ENCODE data around the gene METTL5. TPM values are rescaled to one million over a fixed set of nuclear protein-coding genes. Genes with fewer than 3 reads are reported as not detected.
"Not testable (repeated sequence)": the region's sequence is repeated elsewhere in the genome, so short reads cannot be mapped to it uniquely, and the experiment has no call there.

Gene METTL5
- total and polyA plus RNA-seq, 4 donors: 29.2 to 59.0 (median 33.0) TPM

- Histone ChIP-seq H3K4me1 (ENCODE audit: control insufficient read depth in 5 of 5, insufficient read depth in 5 of 5, low read length in 5 of 5) (peaks cover 0 to 5% (median 4%) of the 10 kb centered on the region in 5 donors), H3K27ac (ENCODE audit: low read depth in 1 of 2, low read length in 1 of 2) (peak overlapping the region in 1 of 2 donors; percentile 91), H3K4me3 (peak overlapping the region; percentile 78), H3K9ac (ENCODE audit: insufficient read depth in 1 of 2, low read length in 2 of 2) (peak overlapping the region; percentile 72 to 77), H3K9me3 (ENCODE audit: control insufficient read depth in 4 of 4, insufficient read depth in 3 of 4, low read length in 3 of 4) (no peaks in the 10 kb centered on the region), H3K27me3 (ENCODE audit: control insufficient read depth in 3 of 3, insufficient read depth in 3 of 3, low read length in 2 of 3) (no peaks in the 10 kb centered on the region), H3K36me3 (ENCODE audit: control insufficient read depth in 4 of 4, insufficient read depth in 4 of 4, low read length in 4 of 4) (peaks cover 0 to 2% (median 0%) of the 10 kb centered on the region in 4 donors)
- DNase-seq (no peak), ATAC-seq (ENCODE audit: insufficient read depth, low FRiP score) (no peak)
- TF ChIP-seq CTCF (IDR thresholded peaks at IDR 0.05; ENCODE audit: control extremely low read depth, extremely low read depth): no peak
- 19 to 37% methylated on average over 4 of the region's 4 CpGs for WGBS, 2 donors
Observed at GRCh38 chr2:169823996-169824372, 721 bp downstream of the METTL5 start.

GRCh38 chr2:169822785-169823392, 1.8 kb downstream of the METTL5 start:
- DNase-seq: no peak
- H3K4me3 ChIP-seq: no peak overlapping the region
- H3K4me1 ChIP-seq (ENCODE audit: control insufficient read depth in 5 of 5, insufficient read depth in 5 of 5, low read length in 5 of 5): peaks cover 0 to 4% (median 0%) of the 10 kb centered on the region in 5 donors
- peak overlapping the region; percentile 19 to 42 for H3K9ac ChIP-seq (ENCODE audit: insufficient read depth in 1 of 2, low read length in 2 of 2)
- H3K27me3 ChIP-seq (ENCODE audit: control insufficient read depth in 3 of 3, insufficient read depth in 3 of 3, low read length in 2 of 3): no peaks in the 10 kb centered on the region
- no peak overlapping the region for H3K27ac ChIP-seq (ENCODE audit: low read depth in 1 of 2, low read length in 1 of 2)
- no peak for TF ChIP-seq CTCF (IDR thresholded peaks at IDR 0.05; ENCODE audit: control extremely low read depth, extremely low read depth)
- no peak for ATAC-seq (ENCODE audit: insufficient read depth, low FRiP score)
- no peaks in the 10 kb centered on the region for H3K9me3 ChIP-seq (ENCODE audit: control insufficient read depth in 4 of 4, insufficient read depth in 3 of 4, low read length in 3 of 4)
- H3K36me3 ChIP-seq (ENCODE audit: control insufficient read depth in 4 of 4, insufficient read depth in 4 of 4, low read length in 4 of 4): peaks cover 0 to 3% (median 3%) of the 10 kb centered on the region in 4 donors
- WGBS, 2 donors: 95 to 99% methylated on average over 4 of the region's 4 CpGs

GRCh38 chr2:169822036-169822435, 2.7 kb downstream of the METTL5 start:
- no peak for ATAC-seq (ENCODE audit: insufficient read depth, low FRiP score)
- no peak for TF ChIP-seq CTCF (IDR thresholded peaks at IDR 0.05; ENCODE audit: control extremely low read depth, extremely low read depth)
- H3K36me3 ChIP-seq (ENCODE audit: control insufficient read depth in 4 of 4, insufficient read depth in 4 of 4, low read length in 4 of 4): peaks cover 0 to 5% (median 3%) of the 10 kb centered on the region in 4 donors
- H3K4me3 ChIP-seq: no peak overlapping the region
- no peak overlapping the region for H3K27ac ChIP-seq (ENCODE audit: low read depth in 1 of 2, low read length in 1 of 2)
- 58 to 72% methylated on average over 3 of the region's 3 CpGs for WGBS, 2 donors
- no peaks in the 10 kb centered on the region for H3K9me3 ChIP-seq (ENCODE audit: control insufficient read depth in 4 of 4, insufficient read depth in 3 of 4, low read length in 3 of 4)
- no peak for DNase-seq
- H3K9ac ChIP-seq (ENCODE audit: insufficient read depth in 1 of 2, low read length in 2 of 2): no peak overlapping the region
- peaks cover 0 to 4% (median 0%) of the 10 kb centered on the region in 5 donors for H3K4me1 ChIP-seq (ENCODE audit: control insufficient read depth in 5 of 5, insufficient read depth in 5 of 5, low read length in 5 of 5)
- no peaks in the 10 kb centered on the region for H3K27me3 ChIP-seq (ENCODE audit: control insufficient read depth in 3 of 3, insufficient read depth in 3 of 3, low read length in 2 of 3)

GRCh38 chr2:169820101-169820500, 4.6 kb downstream of the METTL5 start:
- not testable (repeated sequence) for H3K27ac ChIP-seq (ENCODE audit: low read depth in 1 of 2, low read length in 1 of 2); H3K9me3 ChIP-seq (ENCODE audit: control insufficient read depth in 4 of 4, insufficient read depth in 3 of 4, low read length in 3 of 4); H3K4me1 ChIP-seq (ENCODE audit: control insufficient read depth in 5 of 5, insufficient read depth in 5 of 5, low read length in 5 of 5); H3K4me3 ChIP-seq; H3K36me3 ChIP-seq (ENCODE audit: control insufficient read depth in 4 of 4, insufficient read depth in 4 of 4, low read length in 4 of 4); H3K9ac ChIP-seq (ENCODE audit: insufficient read depth in 1 of 2, low read length in 2 of 2); DNase-seq; ATAC-seq (ENCODE audit: insufficient read depth, low FRiP score); H3K27me3 ChIP-seq (ENCODE audit: control insufficient read depth in 3 of 3, insufficient read depth in 3 of 3, low read length in 2 of 3)
- WGBS, 2 donors: 82 to 91% methylated on average over 7 of the region's 7 CpGs

Measured in lung (tissue), 12 donors.